C4-2B (cell line): ENCODE measurements around the gene TPO.

Source experiments
- ZFX ChIP-seq: fragments of 450-650 bp; IDR thresholded peaks from 2 replicates; pipeline ENCODE4 v1.6.1; 2017
- TF ChIP-seq, protein P1 (sequence below): fragments of 450-650 bp; conservative IDR thresholded peaks from 2 replicates; pipeline ENCODE4 v1.5.1; 2017; ENCODE audit warnings: mild to moderate bottlenecking

DNA sequence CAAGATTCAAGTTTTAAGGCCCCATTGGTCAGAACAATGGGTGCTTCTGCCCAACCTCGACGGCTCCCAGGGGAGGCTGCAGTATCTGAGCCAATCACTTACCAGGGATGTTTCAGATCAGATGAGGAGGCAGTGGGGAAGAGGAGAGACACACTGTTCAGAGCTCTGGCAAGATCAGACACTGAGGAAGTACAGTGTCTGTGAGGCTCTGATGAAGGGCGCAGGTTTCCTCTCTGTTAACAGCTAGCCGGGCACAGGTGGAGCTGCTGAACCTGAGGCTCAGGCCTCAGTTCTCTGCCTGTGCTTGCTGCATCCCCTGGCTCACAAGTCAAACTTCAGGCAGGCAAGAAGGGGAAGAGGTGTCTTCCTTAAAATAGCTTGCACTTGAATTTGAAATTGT is 69.7 kb downstream of the TPO start:
- TF ChIP-seq, protein P1, sequence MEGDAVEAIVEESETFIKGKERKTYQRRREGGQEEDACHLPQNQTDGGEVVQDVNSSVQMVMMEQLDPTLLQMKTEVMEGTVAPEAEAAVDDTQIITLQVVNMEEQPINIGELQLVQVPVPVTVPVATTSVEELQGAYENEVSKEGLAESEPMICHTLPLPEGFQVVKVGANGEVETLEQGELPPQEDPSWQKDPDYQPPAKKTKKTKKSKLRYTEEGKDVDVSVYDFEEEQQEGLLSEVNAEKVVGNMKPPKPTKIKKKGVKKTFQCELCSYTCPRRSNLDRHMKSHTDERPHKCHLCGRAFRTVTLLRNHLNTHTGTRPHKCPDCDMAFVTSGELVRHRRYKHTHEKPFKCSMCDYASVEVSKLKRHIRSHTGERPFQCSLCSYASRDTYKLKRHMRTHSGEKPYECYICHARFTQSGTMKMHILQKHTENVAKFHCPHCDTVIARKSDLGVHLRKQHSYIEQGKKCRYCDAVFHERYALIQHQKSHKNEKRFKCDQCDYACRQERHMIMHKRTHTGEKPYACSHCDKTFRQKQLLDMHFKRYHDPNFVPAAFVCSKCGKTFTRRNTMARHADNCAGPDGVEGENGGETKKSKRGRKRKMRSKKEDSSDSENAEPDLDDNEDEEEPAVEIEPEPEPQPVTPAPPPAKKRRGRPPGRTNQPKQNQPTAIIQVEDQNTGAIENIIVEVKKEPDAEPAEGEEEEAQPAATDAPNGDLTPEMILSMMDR: no peak
- no peak for TF ChIP-seq ZFX
